ENCODE results near the gene CRTC2. TPM values are rescaled to one million over a fixed set of nuclear protein-coding genes. Genes with fewer than 3 reads are reported as not detected.

The CRTC2 gene
- total and polyA plus RNA-seq, 2 experiments from 2014 or later = 10.6 to 20.7 TPM

GRCh38 chr1:153937331-153937730 is 21.1 kb downstream of the CRTC2 start:
- Histone ChIP-seq H3F3A (replicated peaks; ENCODE audit: low read depth) (no peaks in the 10 kb centered on the region), H2AFZ (no peak overlapping the region), H3K36me3 (ENCODE audit: insufficient read depth) (peaks cover 20% of the 10 kb centered on the region), H3K9me2 (ENCODE audit: insufficient read depth) (no peaks in the 10 kb centered on the region), H4K20me1 (replicated peaks; ENCODE audit: insufficient read depth) (no peaks in the 10 kb centered on the region), H3K79me2 (replicated peaks; ENCODE audit: insufficient read depth) (no peaks in the 10 kb centered on the region), H3K4me1 (ENCODE audit: insufficient read depth) (no peaks in the 10 kb centered on the region), H3K27ac (ENCODE audit: low read depth) (no peak overlapping the region), H3K4me2 (no peak overlapping the region), H3K27me3 (ENCODE audit: insufficient read depth) (no peaks in the 10 kb centered on the region), H3K4me3 (no peak overlapping the region)
- Mint-ChIP-seq H3K36me3 (ENCODE audit: low read depth) (peaks cover 80% of the 10 kb centered on the region), H3K4me1 (no peaks in the 10 kb centered on the region), H3K9me3 (no peaks in the 10 kb centered on the region), H3K27me3 (ENCODE audit: insufficient read depth, low read depth, poor library complexity) (peaks cover 10% of the 10 kb centered on the region), H3K27ac (no peak overlapping the region), H3K4me3 (no peak overlapping the region)
- ATAC-seq (no peak), DNase-seq (ENCODE audit: low spot score) (no peak)
- no peak for TF ChIP-seq NANOG (IDR thresholded peaks at IDR 0.05; ENCODE audit: borderline replicate concordance)
- TF ChIP-seq EZH2phosphoT487 (IDR thresholded peaks at IDR 0.05; ENCODE audit: unreplicated experiment) = no peak
- TF ChIP-seq, protein P1, sequence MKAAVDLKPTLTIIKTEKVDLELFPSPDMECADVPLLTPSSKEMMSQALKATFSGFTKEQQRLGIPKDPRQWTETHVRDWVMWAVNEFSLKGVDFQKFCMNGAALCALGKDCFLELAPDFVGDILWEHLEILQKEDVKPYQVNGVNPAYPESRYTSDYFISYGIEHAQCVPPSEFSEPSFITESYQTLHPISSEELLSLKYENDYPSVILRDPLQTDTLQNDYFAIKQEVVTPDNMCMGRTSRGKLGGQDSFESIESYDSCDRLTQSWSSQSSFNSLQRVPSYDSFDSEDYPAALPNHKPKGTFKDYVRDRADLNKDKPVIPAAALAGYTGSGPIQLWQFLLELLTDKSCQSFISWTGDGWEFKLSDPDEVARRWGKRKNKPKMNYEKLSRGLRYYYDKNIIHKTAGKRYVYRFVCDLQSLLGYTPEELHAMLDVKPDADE (IDR thresholded peaks at IDR 0.05) = no peak
- TF ChIP-seq, protein P2, sequence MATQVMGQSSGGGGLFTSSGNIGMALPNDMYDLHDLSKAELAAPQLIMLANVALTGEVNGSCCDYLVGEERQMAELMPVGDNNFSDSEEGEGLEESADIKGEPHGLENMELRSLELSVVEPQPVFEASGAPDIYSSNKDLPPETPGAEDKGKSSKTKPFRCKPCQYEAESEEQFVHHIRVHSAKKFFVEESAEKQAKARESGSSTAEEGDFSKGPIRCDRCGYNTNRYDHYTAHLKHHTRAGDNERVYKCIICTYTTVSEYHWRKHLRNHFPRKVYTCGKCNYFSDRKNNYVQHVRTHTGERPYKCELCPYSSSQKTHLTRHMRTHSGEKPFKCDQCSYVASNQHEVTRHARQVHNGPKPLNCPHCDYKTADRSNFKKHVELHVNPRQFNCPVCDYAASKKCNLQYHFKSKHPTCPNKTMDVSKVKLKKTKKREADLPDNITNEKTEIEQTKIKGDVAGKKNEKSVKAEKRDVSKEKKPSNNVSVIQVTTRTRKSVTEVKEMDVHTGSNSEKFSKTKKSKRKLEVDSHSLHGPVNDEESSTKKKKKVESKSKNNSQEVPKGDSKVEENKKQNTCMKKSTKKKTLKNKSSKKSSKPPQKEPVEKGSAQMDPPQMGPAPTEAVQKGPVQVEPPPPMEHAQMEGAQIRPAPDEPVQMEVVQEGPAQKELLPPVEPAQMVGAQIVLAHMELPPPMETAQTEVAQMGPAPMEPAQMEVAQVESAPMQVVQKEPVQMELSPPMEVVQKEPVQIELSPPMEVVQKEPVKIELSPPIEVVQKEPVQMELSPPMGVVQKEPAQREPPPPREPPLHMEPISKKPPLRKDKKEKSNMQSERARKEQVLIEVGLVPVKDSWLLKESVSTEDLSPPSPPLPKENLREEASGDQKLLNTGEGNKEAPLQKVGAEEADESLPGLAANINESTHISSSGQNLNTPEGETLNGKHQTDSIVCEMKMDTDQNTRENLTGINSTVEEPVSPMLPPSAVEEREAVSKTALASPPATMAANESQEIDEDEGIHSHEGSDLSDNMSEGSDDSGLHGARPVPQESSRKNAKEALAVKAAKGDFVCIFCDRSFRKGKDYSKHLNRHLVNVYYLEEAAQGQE (IDR thresholded peaks at IDR 0.05; ENCODE audit: unreplicated experiment) = no peak
- no peak for TF ChIP-seq CREB1 (CRISPR knock-in tag; IDR thresholded peaks at IDR 0.05; ENCODE audit: low read depth)
- no peak for TF ChIP-seq STAT1 (IDR thresholded peaks at IDR 0.05; ENCODE audit: unreplicated experiment)
- TF ChIP-seq EZH2 (IDR thresholded peaks at IDR 0.05; ENCODE audit: low read depth, unreplicated experiment) = no peak
- no peak for TF ChIP-seq JUNB (IDR thresholded peaks at IDR 0.05; ENCODE audit: unreplicated experiment)
- no peak for TF ChIP-seq POLR2AphosphoS5 (IDR thresholded peaks at IDR 0.05; ENCODE audit: low read depth)
- no peak for TF ChIP-seq CTCF (conservative IDR thresholded peaks at IDR 0.05; ENCODE audit: low read depth in 2 of 2)
- no peak for TF ChIP-seq ZNF114 (CRISPR knock-in tag; IDR thresholded peaks at IDR 0.05)
- TF ChIP-seq ZNF331 (CRISPR knock-in tag; IDR thresholded peaks at IDR 0.05; ENCODE audit: low read depth) = no peak
- no peak for TF ChIP-seq ZNF462 (CRISPR knock-in tag; IDR thresholded peaks at IDR 0.05)
